CD4-positive, alpha-beta T cell (primary cell): Measurements from ENCODE around the gene ARMC9. TPM values are rescaled to one million over a fixed set of nuclear protein-coding genes. Genes with fewer than 3 reads are reported as not detected.

ENCODE experiments used
- ATAC-seq: fragments of 200-7000 bp; cut with Tn5 transposase; one replicate; pipeline ENCODE4 v1.10.0; 2022; ENCODE audit warnings: mild to moderate bottlenecking; ENCODE audit not compliant: poor library complexity
- CTCF ChIA-PET: fragments of 350-600 bp; sonication (Branson Sonifier 250); formaldehyde crosslinking; loops from one replicate; lab custom pipeline; 2021; ENCODE audit warnings: antibody characterized with exemption, inconsistent platforms; lab: Charles Lee
- POLR2A ChIA-PET: fragments of 350-600 bp; sonication (Branson Sonifier 250); formaldehyde crosslinking; loops from one replicate; lab custom pipeline; 2021; ENCODE audit warnings: antibody characterized with exemption, inconsistent platforms; lab: Charles Lee
- DNase-seq, 14 experiments: peaks; one replicate each; pipeline ENCODE4 v3.0.0-alpha.2; 2013 to 2020; ENCODE audit warnings: mixed read lengths in 2 of 14
- H3K27ac ChIP-seq, 2 donors: one replicate each; pipeline versions ENCODE4 v1.5.1 to v1.7.0; 2013; ENCODE audit warnings: low read length in 2 of 2, low read depth in 1 of 2, mild to moderate bottlenecking in 1 of 2
- H3K27me3 ChIP-seq, 2 experiments: 1 replicate in 1 of 2; 2 replicates in 1 of 2; pipeline versions ENCODE4 v1.6.1 to v1.7.0; 2013; ENCODE audit warnings: low read length in 2 of 2, control low read depth in 1 of 2, mild to moderate bottlenecking in 1 of 2, moderate library complexity in 1 of 2; ENCODE audit not compliant: insufficient read depth in 2 of 2, control insufficient read depth in 1 of 2
- H3K36me3 ChIP-seq: one replicate; pipeline ENCODE4 v1.6.1; 2013; ENCODE audit warnings: low read length, control low read depth; ENCODE audit not compliant: insufficient read depth
- H3K4me1 ChIP-seq: one replicate; pipeline ENCODE4 v1.6.1; 2013; ENCODE audit warnings: low read length, control low read depth; ENCODE audit not compliant: insufficient read depth
- H3K4me3 ChIP-seq: one replicate; pipeline ENCODE4 v1.5.1; 2013; ENCODE audit warnings: mild to moderate bottlenecking, low read length, moderate library complexity
- H3K9me3 ChIP-seq, 2 experiments: 1 replicate in 1 of 2; 2 replicates in 1 of 2; pipeline versions ENCODE4 v1.6.1 to v1.7.0; 2013; ENCODE audit warnings: low read length in 2 of 2, mild to moderate bottlenecking in 2 of 2, control low read depth in 1 of 2, moderate library complexity in 1 of 2; ENCODE audit not compliant: control insufficient read depth in 1 of 2, insufficient read depth in 1 of 2
- H3K27ac Mint-ChIP-seq: one replicate; pipeline ENCODE4 v1.8.0; 2020; ENCODE audit warnings: mixed read lengths
- H3K27me3 Mint-ChIP-seq: one replicate; pipeline ENCODE4 v1.8.0; 2021; ENCODE audit warnings: mixed read lengths
- H3K36me3 Mint-ChIP-seq: one replicate; pipeline ENCODE4 v1.8.0; 2021; ENCODE audit warnings: low read depth, mixed read lengths
- H3K4me1 Mint-ChIP-seq: one replicate; pipeline ENCODE4 v1.8.0; 2021; ENCODE audit warnings: low read depth, mixed read lengths
- H3K4me3 Mint-ChIP-seq: one replicate; pipeline ENCODE4 v1.8.0; 2020; ENCODE audit warnings: mild to moderate bottlenecking, mixed read lengths
- H3K9me3 Mint-ChIP-seq: one replicate; pipeline ENCODE4 v1.8.0; 2020; ENCODE audit warnings: mixed read lengths
- intact Hi-C, 2 experiments: fragments of 100-400 bp; cut with DNase I in 1 of 2; cut with micrococcal nuclease in 1 of 2; formaldehyde crosslinking; loops; one replicate each; pipeline versions ENCODE4 v1.15.1 to v1.9.0; 2023 to 2025; cut with DNase I, micrococcal nuclease
- total RNA-seq, 174 experiments: library from RNA in 2 of 174; stranded (reverse) in 2 of 174; gene quantifications; one replicate each; pipeline ENCODE4 v1.2.3 and lab custom pipeline; 2021 to 2026
- TF ChIP-seq, protein P1 (sequence below): fragments of 200-600 bp; IDR thresholded peaks from one replicate; pipeline ENCODE4 v1.8.0; 2022; ENCODE audit warnings: antibody characterized with exemption, mild to moderate bottlenecking

The ARMC9 gene
- total RNA-seq, 2 experiments from 2014 or later, result 0.16 to 0.42 TPM

DNA sequence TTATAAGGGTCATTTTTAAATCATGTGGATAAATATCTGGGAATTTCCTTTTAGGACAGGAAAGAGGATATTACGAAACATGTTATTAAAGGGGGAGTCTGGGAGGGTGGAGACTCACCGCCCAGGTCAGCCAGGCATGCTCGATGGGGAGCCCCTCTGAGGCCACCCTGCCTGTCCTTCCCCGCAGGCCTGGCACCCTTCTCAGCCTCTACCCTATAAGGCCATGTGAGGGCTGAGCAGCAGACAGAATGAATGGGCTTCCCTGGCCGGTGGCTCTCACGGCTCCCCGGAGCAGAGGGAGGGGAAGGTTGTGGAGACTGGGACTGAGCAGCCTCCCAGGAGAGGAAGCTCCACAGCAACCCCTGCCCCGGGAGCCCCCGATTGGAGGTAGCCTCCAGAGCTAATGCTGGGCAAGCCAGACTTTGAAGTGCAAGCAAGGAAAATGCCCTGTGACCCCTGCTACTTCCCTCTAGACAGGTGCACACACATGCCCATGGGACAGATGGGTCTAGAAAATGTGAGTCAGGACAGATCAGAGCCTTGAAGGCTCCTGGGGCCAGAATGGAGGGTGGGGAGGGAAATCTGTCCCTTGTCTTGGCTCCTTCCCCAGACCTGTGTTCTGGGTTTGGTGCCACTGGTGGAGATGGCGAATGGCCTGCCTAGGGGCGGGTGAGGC lies 13.2 kb upstream of the ARMC9 start:
- ATAC-seq (no peak), DNase-seq (no peak)
- TF ChIP-seq, protein P1, sequence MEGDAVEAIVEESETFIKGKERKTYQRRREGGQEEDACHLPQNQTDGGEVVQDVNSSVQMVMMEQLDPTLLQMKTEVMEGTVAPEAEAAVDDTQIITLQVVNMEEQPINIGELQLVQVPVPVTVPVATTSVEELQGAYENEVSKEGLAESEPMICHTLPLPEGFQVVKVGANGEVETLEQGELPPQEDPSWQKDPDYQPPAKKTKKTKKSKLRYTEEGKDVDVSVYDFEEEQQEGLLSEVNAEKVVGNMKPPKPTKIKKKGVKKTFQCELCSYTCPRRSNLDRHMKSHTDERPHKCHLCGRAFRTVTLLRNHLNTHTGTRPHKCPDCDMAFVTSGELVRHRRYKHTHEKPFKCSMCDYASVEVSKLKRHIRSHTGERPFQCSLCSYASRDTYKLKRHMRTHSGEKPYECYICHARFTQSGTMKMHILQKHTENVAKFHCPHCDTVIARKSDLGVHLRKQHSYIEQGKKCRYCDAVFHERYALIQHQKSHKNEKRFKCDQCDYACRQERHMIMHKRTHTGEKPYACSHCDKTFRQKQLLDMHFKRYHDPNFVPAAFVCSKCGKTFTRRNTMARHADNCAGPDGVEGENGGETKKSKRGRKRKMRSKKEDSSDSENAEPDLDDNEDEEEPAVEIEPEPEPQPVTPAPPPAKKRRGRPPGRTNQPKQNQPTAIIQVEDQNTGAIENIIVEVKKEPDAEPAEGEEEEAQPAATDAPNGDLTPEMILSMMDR, result no peak
- Histone ChIP-seq H3K9me3 (peaks cover 0 to under 1% of the 10 kb centered on the region in 2 experiments), H3K4me1 (no peaks in the 10 kb centered on the region), H3K27ac (no peak overlapping the region), H3K4me3 (no peak overlapping the region), H3K27me3 (peaks cover 8 to 19% of the 10 kb centered on the region in 2 experiments), H3K36me3 (no peaks in the 10 kb centered on the region)
- H3K4me3 Mint-ChIP-seq, result no peak overlapping the region
- CTCF ChIA-PET, result no interaction called here
- H3K27me3 Mint-ChIP-seq, result peaks cover 18% of the 10 kb centered on the region
- H3K4me1 Mint-ChIP-seq, result peaks cover 1% of the 10 kb centered on the region
- POLR2A ChIA-PET, result no interaction called here
- no peak overlapping the region for H3K27ac Mint-ChIP-seq
- intact Hi-C loops, result no loop called here
- no peaks in the 10 kb centered on the region for H3K36me3 Mint-ChIP-seq
- H3K9me3 Mint-ChIP-seq, result no peaks in the 10 kb centered on the region

DNA sequence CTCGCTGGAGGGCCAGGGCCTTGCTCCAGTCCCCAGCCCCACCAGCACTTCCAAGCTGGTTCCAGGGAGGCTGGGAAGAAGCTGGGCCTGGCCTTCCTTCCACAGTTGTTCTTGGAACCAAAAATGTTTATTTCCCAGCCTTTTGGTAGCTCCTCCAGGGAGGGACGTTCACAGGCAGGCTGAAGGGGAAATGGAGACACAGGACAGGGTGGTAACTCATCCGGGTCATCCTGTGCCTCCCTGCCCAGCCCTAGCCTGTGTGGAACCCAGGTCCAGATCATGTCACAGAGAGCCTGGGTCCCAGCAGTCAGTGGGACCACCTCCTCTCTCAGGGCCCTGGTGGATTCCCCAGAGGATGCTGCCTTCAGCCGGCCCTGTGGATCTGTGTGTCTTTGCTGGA lies 12.5 kb upstream of the ARMC9 start:
- H3K9me3 ChIP-seq, result peaks cover 0 to 6% of the 10 kb centered on the region in 2 experiments
- peaks cover 1% of the 10 kb centered on the region for H3K4me1 ChIP-seq
- H3K27me3 Mint-ChIP-seq, result peaks cover 18% of the 10 kb centered on the region
- ATAC-seq (no peak), DNase-seq (no peak)
- H3K36me3 ChIP-seq, result no peaks in the 10 kb centered on the region
- H3K4me1 Mint-ChIP-seq, result no peaks in the 10 kb centered on the region
- POLR2A ChIA-PET, result no interaction called here
- peaks cover 14 to 23% of the 10 kb centered on the region in 2 experiments for H3K27me3 ChIP-seq
- H3K4me3 ChIP-seq, result no peak overlapping the region
- no peaks in the 10 kb centered on the region for H3K36me3 Mint-ChIP-seq
- intact Hi-C loops, result no loop called here
- no peak overlapping the region for H3K4me3 Mint-ChIP-seq
- no peak overlapping the region for H3K27ac ChIP-seq
- CTCF ChIA-PET, result no interaction called here
- no peak overlapping the region for H3K27ac Mint-ChIP-seq
- no peaks in the 10 kb centered on the region for H3K9me3 Mint-ChIP-seq
- TF ChIP-seq, protein P1, result no peak

DNA sequence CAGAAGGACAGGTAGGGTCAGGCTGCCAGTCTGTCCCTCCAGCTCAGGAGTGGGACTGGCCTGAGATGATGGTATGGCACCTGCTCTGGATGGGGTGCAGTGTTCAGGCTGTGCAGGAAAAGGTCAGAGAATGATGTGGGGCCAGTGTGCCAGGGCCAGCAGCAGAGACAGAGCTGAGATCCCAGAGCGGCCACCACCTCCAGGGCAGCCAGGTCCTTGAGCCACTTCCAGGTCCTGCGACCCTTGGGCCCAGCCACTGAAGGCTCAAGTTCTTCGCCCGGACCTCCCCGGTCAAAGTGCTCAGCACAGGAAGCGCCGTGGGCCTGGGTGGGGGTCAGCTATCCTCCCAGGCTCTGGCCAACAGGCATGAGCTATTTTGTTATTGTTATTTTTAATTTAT lies 12.1 kb upstream of the ARMC9 start:
- Mint-ChIP-seq H3K36me3 (no peaks in the 10 kb centered on the region), H3K9me3 (no peaks in the 10 kb centered on the region), H3K27ac (no peak overlapping the region), H3K4me1 (no peaks in the 10 kb centered on the region), H3K27me3 (peaks cover 18% of the 10 kb centered on the region), H3K4me3 (no peak overlapping the region)
- no peak for DNase-seq
- Histone ChIP-seq H3K4me3 (no peak overlapping the region), H3K9me3 (peaks cover 0 to 6% of the 10 kb centered on the region in 2 experiments), H3K27me3 (peaks cover 15 to 23% of the 10 kb centered on the region in 2 experiments), H3K4me1 (peaks cover 2% of the 10 kb centered on the region), H3K36me3 (no peaks in the 10 kb centered on the region), H3K27ac (no peak overlapping the region)
- no peak for ATAC-seq
- POLR2A ChIA-PET, result no interaction called here
- TF ChIP-seq, protein P1, result no peak
- intact Hi-C loops, result no loop called here
- CTCF ChIA-PET, result no interaction called here
